Loucy (cell line): ENCODE measurements around the gene RHOC.

ENCODE experiments used
- H2AFZ ChIP-seq: fragments of 200-600 bp; sonication (generic); 2 replicates; pipeline ENCODE4 v1.6.0; 2016; ENCODE audit warnings: antibody characterized with exemption, mild to moderate bottlenecking, low read length, moderate library complexity
- H3F3A ChIP-seq: fragments of 200-600 bp; 2 replicates; pipeline ENCODE4 v1.6.0; 2016; ENCODE audit warnings: antibody characterized with exemption, low read depth, mild to moderate bottlenecking
- H3K27me3 ChIP-seq: fragments of 200-600 bp; sonication (generic); 2 replicates; pipeline ENCODE4 v1.6.1; 2014; ENCODE audit warnings: low read length, mild to moderate bottlenecking; ENCODE audit not compliant: insufficient read depth, poor library complexity, severe bottlenecking
- H3K36me3 ChIP-seq: fragments of 200-600 bp; sonication (generic); 2 replicates; pipeline ENCODE4 v1.6.1; 2016; ENCODE audit warnings: low read length; ENCODE audit not compliant: insufficient read depth
- H3K4me1 ChIP-seq: fragments of 200-600 bp; sonication (generic); 2 replicates; pipeline ENCODE4 v1.5.1; 2014; ENCODE audit warnings: low read length, mild to moderate bottlenecking; ENCODE audit not compliant: insufficient read depth, poor library complexity, severe bottlenecking
- H3K4me2 ChIP-seq: fragments of 200-600 bp; sonication (generic); 2 replicates; pipeline ENCODE4 v1.6.0; 2014; ENCODE audit warnings: antibody characterized with exemption, low read length, low read depth, mild to moderate bottlenecking; ENCODE audit not compliant: poor library complexity, severe bottlenecking
- H3K4me3 ChIP-seq: fragments of 200-600 bp; sonication (generic); 2 replicates; pipeline ENCODE4 v1.5.1; 2014; ENCODE audit warnings: low read length, mild to moderate bottlenecking, mixed read lengths; ENCODE audit not compliant: poor library complexity, severe bottlenecking
- H3K79me2 ChIP-seq: fragments of 200-600 bp; sonication (generic); 2 replicates; pipeline ENCODE4 v1.6.1; 2014; ENCODE audit warnings: low read length; ENCODE audit not compliant: insufficient read depth
- H3K9ac ChIP-seq: fragments of 200-600 bp; sonication (generic); 2 replicates; pipeline ENCODE4 v1.6.0; 2014; ENCODE audit warnings: mild to moderate bottlenecking, low read depth, low read length, moderate library complexity; ENCODE audit not compliant: poor library complexity, severe bottlenecking
- H3K9me2 ChIP-seq: fragments of 200-600 bp; sonication (generic); replicated peaks from 2 replicates; pipeline ENCODE4 v1.6.1; 2016; ENCODE audit warnings: low read depth, low read length, mixed read lengths
- H3K9me3 ChIP-seq: fragments of 200-600 bp; sonication (generic); 2 replicates; pipeline ENCODE4 v1.6.1; 2014; ENCODE audit warnings: mild to moderate bottlenecking, antibody characterized with exemption, low read length, low read depth; ENCODE audit not compliant: insufficient read depth
- H4K20me1 ChIP-seq: fragments of 200-600 bp; sonication (generic); 2 replicates; pipeline ENCODE4 v1.6.0; 2014; ENCODE audit warnings: antibody characterized with exemption, low read length, mild to moderate bottlenecking; ENCODE audit not compliant: insufficient read depth, poor library complexity, severe bottlenecking
- EZH2phosphoT487 ChIP-seq: fragments of 200-600 bp; IDR thresholded peaks from 2 replicates; pipeline ENCODE4 v1.6.1; 2018; ENCODE audit warnings: antibody characterized with exemption, mild to moderate bottlenecking, moderate library complexity, borderline replicate concordance
- TF ChIP-seq, protein P1 (sequence below): fragments of 200-600 bp; sonication (generic); conservative IDR thresholded peaks from 2 replicates; pipeline ENCODE4 v1.5.1; 2014; ENCODE audit warnings: mild to moderate bottlenecking, antibody characterized with exemption, low read length

RHOC gene

DNA sequence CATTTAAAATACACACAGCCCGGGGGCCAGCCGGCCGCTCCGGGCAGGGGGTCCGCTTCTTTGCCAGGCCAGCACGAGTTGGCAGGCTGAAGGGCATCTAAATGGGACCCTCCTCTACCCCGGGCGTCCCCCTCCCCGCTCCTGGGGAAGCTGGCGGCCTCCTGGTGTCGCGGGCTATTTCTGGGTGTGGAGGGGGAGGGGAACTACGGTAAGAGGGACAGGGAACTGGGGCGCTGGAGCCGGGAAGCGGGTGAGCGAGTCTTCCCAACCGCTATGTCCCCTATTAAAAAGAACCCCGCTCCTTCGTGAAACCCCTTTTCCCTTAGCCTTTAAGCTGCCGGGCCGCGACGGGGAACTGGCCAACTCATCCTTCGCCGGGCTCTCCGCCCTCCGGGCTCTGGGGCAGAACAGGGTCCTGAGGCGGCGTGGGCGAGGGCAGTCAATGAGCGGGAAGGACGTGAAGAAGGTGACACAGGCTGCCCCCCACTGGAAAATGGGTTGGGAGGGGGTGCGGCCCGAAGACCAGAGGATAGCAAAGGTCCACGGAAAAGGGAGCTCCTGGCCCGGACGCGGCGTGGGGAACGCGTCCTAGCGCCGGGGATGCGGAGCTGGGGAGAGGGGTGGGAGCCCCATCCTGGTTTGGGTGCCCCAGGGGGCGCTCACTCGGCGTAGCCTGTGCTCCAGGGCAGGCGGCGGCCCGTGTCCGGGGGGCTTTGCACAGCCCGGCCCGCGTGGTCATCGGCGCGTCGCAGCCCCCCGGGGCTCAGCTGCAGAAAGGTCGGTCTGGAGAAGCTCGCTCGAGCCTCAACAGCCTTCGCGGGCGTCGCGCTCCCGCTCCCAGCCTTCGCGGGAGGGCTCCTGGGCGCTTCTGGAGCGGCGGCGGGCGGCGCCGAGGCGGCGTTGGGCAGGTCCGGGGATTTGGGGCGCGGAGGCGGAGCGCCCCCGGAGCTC is 7.7 kb upstream of the RHOC start:
- no peaks in the 10 kb centered on the region for H3F3A ChIP-seq
- H3K4me3 ChIP-seq, result peak overlapping the region; percentile 76
- peaks cover 7% of the 10 kb centered on the region for H3K4me1 ChIP-seq
- TF ChIP-seq, protein P1, sequence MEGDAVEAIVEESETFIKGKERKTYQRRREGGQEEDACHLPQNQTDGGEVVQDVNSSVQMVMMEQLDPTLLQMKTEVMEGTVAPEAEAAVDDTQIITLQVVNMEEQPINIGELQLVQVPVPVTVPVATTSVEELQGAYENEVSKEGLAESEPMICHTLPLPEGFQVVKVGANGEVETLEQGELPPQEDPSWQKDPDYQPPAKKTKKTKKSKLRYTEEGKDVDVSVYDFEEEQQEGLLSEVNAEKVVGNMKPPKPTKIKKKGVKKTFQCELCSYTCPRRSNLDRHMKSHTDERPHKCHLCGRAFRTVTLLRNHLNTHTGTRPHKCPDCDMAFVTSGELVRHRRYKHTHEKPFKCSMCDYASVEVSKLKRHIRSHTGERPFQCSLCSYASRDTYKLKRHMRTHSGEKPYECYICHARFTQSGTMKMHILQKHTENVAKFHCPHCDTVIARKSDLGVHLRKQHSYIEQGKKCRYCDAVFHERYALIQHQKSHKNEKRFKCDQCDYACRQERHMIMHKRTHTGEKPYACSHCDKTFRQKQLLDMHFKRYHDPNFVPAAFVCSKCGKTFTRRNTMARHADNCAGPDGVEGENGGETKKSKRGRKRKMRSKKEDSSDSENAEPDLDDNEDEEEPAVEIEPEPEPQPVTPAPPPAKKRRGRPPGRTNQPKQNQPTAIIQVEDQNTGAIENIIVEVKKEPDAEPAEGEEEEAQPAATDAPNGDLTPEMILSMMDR, result 0 out of 2 replicates have a peak, but pooled peaks have one; percentile 19
- no peak for TF ChIP-seq EZH2phosphoT487
- H3K9me2 ChIP-seq, result no peaks in the 10 kb centered on the region
- no peaks in the 10 kb centered on the region for H3K27me3 ChIP-seq
- peak overlapping the region; percentile 88 for H3K4me2 ChIP-seq
- H3K9ac ChIP-seq, result no peak overlapping the region
- H3K36me3 ChIP-seq, result no peaks in the 10 kb centered on the region
- H3K9me3 ChIP-seq, result no peaks in the 10 kb centered on the region
- no peaks in the 10 kb centered on the region for H3K79me2 ChIP-seq
- no peaks in the 10 kb centered on the region for H4K20me1 ChIP-seq
- H2AFZ ChIP-seq, result peak overlapping the region; percentile 72

DNA sequence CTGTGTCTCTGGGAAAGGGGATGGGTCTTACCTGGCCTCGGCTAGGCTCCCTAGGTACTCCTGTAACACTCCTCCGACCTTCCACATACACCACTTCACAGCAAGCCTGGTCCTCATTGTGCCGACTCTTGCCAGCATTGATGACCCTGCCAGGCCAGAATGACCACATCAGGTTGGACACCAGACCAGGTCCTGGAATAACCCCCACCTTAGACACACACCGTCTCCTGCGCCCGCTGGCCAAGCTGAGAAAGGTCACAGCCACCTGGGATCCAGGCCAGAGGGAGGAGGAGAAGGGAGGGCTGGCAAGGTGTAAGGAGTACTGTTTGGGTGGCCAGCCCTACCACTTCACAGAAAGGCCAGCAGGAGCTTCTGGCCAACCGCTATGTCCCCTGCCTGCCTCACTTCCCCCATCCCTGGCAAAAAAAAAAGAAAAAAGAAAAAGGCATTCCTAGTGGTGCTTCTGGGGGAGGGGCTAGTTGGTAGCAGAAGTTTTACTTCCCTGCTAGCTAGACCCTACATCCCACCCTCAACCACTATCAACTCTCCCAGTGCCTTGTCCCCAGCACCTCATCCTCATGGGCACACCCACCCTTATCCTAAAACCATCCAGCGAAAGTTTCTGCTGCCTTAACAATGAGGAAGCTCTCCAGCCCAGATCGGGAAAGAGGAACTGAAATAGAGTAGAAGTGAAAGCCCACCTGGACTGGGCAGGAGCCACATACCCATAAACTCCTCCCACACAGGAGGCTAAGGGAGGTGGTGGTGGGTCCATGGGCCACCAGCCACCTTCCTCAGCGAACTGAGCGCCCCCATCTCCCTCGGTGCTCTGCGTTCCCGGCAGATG is 6.8 kb upstream of the RHOC start:
- Histone ChIP-seq H3K27me3 (no peaks in the 10 kb centered on the region), H3K4me1 (peaks cover 7% of the 10 kb centered on the region), H3K79me2 (no peaks in the 10 kb centered on the region), H3F3A (no peaks in the 10 kb centered on the region), H4K20me1 (no peaks in the 10 kb centered on the region), H3K9ac (no peak overlapping the region), H3K9me3 (no peaks in the 10 kb centered on the region), H3K4me3 (no peak overlapping the region), H2AFZ (no peak overlapping the region), H3K36me3 (no peaks in the 10 kb centered on the region), H3K9me2 (no peaks in the 10 kb centered on the region), H3K4me2 (no peak overlapping the region)
- TF ChIP-seq, protein P1, result no peak
- TF ChIP-seq EZH2phosphoT487, result no peak

DNA sequence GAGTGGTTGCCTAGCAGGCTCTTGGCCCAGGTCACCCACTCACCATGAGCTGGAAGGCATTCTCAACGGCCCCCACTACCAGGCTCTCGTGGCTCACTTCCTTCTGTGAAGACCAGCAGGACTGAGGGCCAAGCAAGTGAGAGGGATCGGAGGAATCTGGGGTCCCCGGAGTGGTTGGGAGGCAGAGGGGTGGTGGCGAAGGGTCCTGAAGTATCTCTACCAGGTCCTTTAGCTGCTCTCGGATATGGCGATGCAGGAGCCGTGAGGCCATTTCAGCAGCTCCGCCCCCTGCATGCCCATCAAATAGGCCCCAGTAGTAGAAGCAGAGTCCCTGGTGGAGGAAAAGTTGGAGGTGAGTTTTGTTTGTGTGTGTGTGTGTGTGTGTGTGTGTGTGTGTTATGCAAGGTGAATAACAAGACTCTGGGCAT is 5.8 kb upstream of the RHOC start:
- no peak overlapping the region for H3K4me2 ChIP-seq
- peaks cover 8% of the 10 kb centered on the region for H3K4me1 ChIP-seq
- no peaks in the 10 kb centered on the region for H3K9me2 ChIP-seq
- no peaks in the 10 kb centered on the region for H3F3A ChIP-seq
- TF ChIP-seq, protein P1, result no peak
- TF ChIP-seq EZH2phosphoT487, result no peak
- H3K4me3 ChIP-seq, result no peak overlapping the region
- H3K36me3 ChIP-seq, result no peaks in the 10 kb centered on the region
- no peak overlapping the region for H2AFZ ChIP-seq
- no peaks in the 10 kb centered on the region for H3K79me2 ChIP-seq
- H3K27me3 ChIP-seq, result no peaks in the 10 kb centered on the region
- no peaks in the 10 kb centered on the region for H3K9me3 ChIP-seq
- H4K20me1 ChIP-seq, result no peaks in the 10 kb centered on the region
- H3K9ac ChIP-seq, result no peak overlapping the region
